Activated CD4-positive, alpha-beta T cell treated with anti-CD3 and anti-CD28 coated beads for 36 hours (primary cell): ENCODE results near the gene COPZ1. TPM values are rescaled to one million over a fixed set of nuclear protein-coding genes. Genes with fewer than 3 reads are reported as not detected.

ENCODE experiments used
- ATAC-seq: fragments of 200-7000 bp; cut with Tn5 transposase; one replicate; pipeline ENCODE4 v1.10.0; 2021; ENCODE audit warnings: mild to moderate bottlenecking, moderate library complexity
- CTCF ChIA-PET: fragments of 350-600 bp; sonication (Branson Sonifier 250); formaldehyde crosslinking; loops from one replicate; lab custom pipeline; 2021; ENCODE audit warnings: antibody characterized with exemption; lab: Charles Lee
- POLR2A ChIA-PET: fragments of 350-600 bp; sonication (Branson Sonifier 250); formaldehyde crosslinking; loops from one replicate; lab custom pipeline; 2021; ENCODE audit warnings: antibody characterized with exemption, inconsistent platforms; lab: Charles Lee
- DNase-seq: peaks from one replicate; pipeline ENCODE4 v3.0.0-alpha.2; 2020
- H3K27ac Mint-ChIP-seq: one replicate; pipeline ENCODE4 v1.8.0; 2021; ENCODE audit warnings: mixed read lengths
- H3K27me3 Mint-ChIP-seq: one replicate; pipeline ENCODE4 v1.8.0; 2021; ENCODE audit warnings: mixed read lengths
- H3K36me3 Mint-ChIP-seq: one replicate; pipeline ENCODE4 v1.8.0; 2021; ENCODE audit warnings: low read depth, mixed read lengths
- H3K4me1 Mint-ChIP-seq: one replicate; pipeline ENCODE4 v1.8.0; 2021; ENCODE audit warnings: mixed read lengths
- H3K4me3 Mint-ChIP-seq: one replicate; pipeline ENCODE4 v1.8.0; 2021; ENCODE audit warnings: mild to moderate bottlenecking, moderate library complexity, mixed read lengths
- H3K9me3 Mint-ChIP-seq: one replicate; pipeline ENCODE4 v1.8.0; 2021; ENCODE audit warnings: low read depth, mixed read lengths
- intact Hi-C, 2 experiments: fragments of 100-400 bp; cut with DNase I in 1 of 2; cut with micrococcal nuclease in 1 of 2; formaldehyde crosslinking; loops; one replicate each; pipeline versions ENCODE4 v1.14.2 to v1.15.1; 2022 to 2024; cut with DNase I, micrococcal nuclease
- microRNA-seq: library from miRNA; unstranded; fragments of <30 nt; microRNA quantifications from one replicate; pipeline ENCODE4 v1.2.0, GENCODE V29; 2021; ENCODE audit warnings: borderline replicate concordance
- total RNA-seq, 2 experiments: library from RNA; stranded (reverse); gene quantifications; one replicate each; pipeline ENCODE4 v1.2.3, GENCODE V29; 2021

The COPZ1 gene
- total RNA-seq, 2 experiments from 2014 or later = 95.2 to 98.7 TPM

DNA sequence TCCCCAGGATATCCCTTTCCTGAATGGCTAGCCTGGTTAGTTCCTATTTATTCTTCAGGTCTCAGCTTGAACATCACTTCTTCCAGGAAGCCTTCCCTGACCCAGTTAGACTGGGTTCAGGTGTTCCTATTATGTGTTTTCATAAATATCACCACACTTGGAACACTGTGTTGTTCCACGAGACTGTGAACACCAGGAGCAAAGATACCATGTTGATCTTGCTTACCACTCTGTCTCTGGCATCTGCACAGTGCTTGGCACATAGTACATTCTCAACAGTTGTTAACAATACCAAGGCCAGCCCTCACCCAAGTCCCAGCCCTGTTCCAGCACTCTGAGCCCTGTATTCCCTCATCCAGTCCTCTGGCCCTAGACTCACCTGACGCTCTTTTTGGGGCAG, 73.3 kb downstream of the COPZ1 start:
- H3K27ac Mint-ChIP-seq = no peak overlapping the region
- intact Hi-C loops = loop anchor here in 1 of 2 experiments (2.0 kb wide), 1 partner anchor 15 kb away; no protein-coding TSS in a partner anchor
- H3K9me3 Mint-ChIP-seq = no peaks in the 10 kb centered on the region
- ATAC-seq = no peak
- no peaks in the 10 kb centered on the region for H3K27me3 Mint-ChIP-seq
- ChIA-PET CTCF (interaction anchor here (0.9 to 12.3 kb wide), 9 partner anchors 16 to 182 kb away, joined by 3 to 638 read pairs (median 13); partner anchors contain the start of genes CBX5, HNRNPA1 and ITGA5), POLR2A (no interaction called here)
- no peak for DNase-seq
- peaks cover 13% of the 10 kb centered on the region for H3K4me1 Mint-ChIP-seq
- H3K36me3 Mint-ChIP-seq = peaks cover 58% of the 10 kb centered on the region
- H3K4me3 Mint-ChIP-seq = no peak overlapping the region

DNA sequence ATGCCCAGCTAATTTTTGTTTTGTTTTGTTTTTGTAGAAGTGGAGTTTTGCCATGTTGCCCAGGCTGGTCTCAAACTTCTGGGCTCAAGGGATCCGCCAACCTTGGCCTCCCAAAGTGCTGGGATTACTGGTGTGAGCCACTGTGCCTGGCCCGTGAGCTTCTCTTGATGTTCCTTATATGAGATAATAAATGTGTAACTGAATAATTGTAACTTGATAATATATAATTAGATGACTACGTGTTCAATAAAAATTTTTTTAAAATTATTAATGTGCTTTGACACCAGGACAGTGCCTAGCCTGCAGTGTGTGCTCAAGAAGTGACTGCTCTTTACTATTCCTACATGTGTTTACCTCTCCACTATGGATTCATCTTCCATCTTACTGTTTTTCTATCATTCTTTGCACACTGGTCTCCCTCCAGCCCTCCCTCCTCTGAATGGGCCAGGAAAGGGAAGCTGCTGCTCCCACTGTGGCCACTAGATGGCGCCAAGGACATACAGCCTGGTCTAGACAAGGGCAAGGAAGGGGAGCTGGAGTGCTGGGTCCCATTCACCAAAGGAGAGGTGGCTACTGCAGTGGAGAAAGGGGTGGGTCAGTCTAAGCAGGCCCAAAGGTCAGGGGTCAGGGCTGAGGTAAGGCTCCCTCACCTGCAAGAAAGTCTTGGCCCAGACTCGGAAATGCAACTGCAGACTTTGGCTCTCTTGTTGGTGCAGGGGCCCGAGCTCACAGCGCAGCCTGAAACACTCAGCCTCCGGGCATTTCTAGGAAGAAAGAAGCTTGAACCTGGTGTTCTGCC, 74.3 kb downstream of the COPZ1 start:
- peaks cover 6% of the 10 kb centered on the region for H3K4me1 Mint-ChIP-seq
- H3K9me3 Mint-ChIP-seq = no peaks in the 10 kb centered on the region
- H3K27ac Mint-ChIP-seq = no peak overlapping the region
- peak; percentile 92 for DNase-seq
- intact Hi-C loops = loop anchor here (1.0 to 2.0 kb wide), 2 partner anchors 14 to 40 kb away; no protein-coding TSS in a partner anchor
- ATAC-seq = peak; percentile 95
- H3K4me3 Mint-ChIP-seq = no peak overlapping the region
- POLR2A ChIA-PET = interaction anchor here (0.6 to 1.1 kb wide), 4 partner anchors 12 to 479 kb away, joined by 3 to 7 read pairs (median 4); no protein-coding TSS in a partner anchor
- no peaks in the 10 kb centered on the region for H3K27me3 Mint-ChIP-seq
- peaks cover 61% of the 10 kb centered on the region for H3K36me3 Mint-ChIP-seq
- CTCF ChIA-PET = interaction anchor here (0.5 to 12.3 kb wide), 51 partner anchors 8 to 656 kb away, joined by 3 to 638 read pairs (median 5); partner anchors contain the start of genes CBX5, COPZ1, GTSF1 and HNRNPA1

DNA sequence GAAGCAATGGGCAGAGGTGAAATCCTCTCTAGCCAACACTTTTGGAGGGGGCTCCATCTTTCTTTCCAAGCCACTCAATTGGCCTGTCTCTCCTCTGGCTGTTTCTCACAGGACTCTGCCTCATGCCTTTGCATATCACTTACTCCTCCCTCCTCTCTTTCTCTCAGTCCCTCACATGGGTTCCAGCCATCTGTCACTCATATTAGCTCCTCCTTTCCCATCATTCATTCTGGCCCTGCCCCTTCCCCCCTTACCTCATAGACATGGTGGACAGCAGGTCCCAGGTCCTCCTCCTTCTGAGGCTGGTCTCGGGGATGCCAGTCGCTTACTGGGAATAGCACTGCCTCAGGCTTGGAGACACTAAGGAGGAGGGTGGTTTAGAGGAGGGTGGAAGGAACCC, 76.2 kb downstream of the COPZ1 start:
- POLR2A ChIA-PET = interaction anchor here (1.6 kb wide), 1 partner anchor 8 kb away, joined by 3 read pairs; no protein-coding TSS in a partner anchor
- DNase-seq (no peak), ATAC-seq (no peak)
- intact Hi-C loops = no loop called here
- peaks cover 10% of the 10 kb centered on the region for H3K4me1 Mint-ChIP-seq
- no peak overlapping the region for H3K27ac Mint-ChIP-seq
- CTCF ChIA-PET = interaction anchor here (0.9 to 12.3 kb wide), 10 partner anchors 11 to 670 kb away, joined by 3 to 638 read pairs (median 6); partner anchors contain the start of gene ITGA5
- H3K4me3 Mint-ChIP-seq = no peak overlapping the region
- no peaks in the 10 kb centered on the region for H3K9me3 Mint-ChIP-seq
- no peaks in the 10 kb centered on the region for H3K27me3 Mint-ChIP-seq
- peaks cover 62% of the 10 kb centered on the region for H3K36me3 Mint-ChIP-seq

Small RNAs within 50 kb of the gene (microRNA-seq; reads per million reads assigned to microRNA genes)
- 169 reads per million, percentile 70 among the genes with 10 or more reads in this experiment for gene MIR148B

Other genes with a start within 250 kb of the COPZ1 start
- 10 to 100 TPM; 19.5 to 28.5 TPM for gene SMUG1, start 136.1 kb upstream of the COPZ1 start, total RNA-seq
- 100 to 1,000 TPM; 140 to 146 TPM for gene CBX5, start 45.0 kb upstream of the COPZ1 start, total RNA-seq
- 1,000 to 10,000 TPM; 1,642 to 2,308 TPM for gene HNRNPA1, start 44.4 kb upstream of the COPZ1 start, total RNA-seq
- gene NFE2, start 24.1 kb upstream of the COPZ1 start, total RNA-seq = not detected
- gene GPR84, start 39.4 kb downstream of the COPZ1 start, total RNA-seq = 1 to 10 TPM in 1 of 2 experiments, under 1 TPM in 1; 0.98 to 1.7 TPM
- under 1 TPM; 0.73 to 0.74 TPM for gene ZNF385A, start 59.6 kb downstream of the COPZ1 start, total RNA-seq
- 10 to 100 TPM; 38.6 to 58.0 TPM for gene ITGA5, start 94.1 kb downstream of the COPZ1 start, total RNA-seq
- gene GTSF1, start 148.5 kb downstream of the COPZ1 start, total RNA-seq = 1 to 10 TPM; 6.8 to 7.2 TPM
- 100 to 1,000 TPM; 131 to 174 TPM for gene NCKAP1L, start 172.6 kb downstream of the COPZ1 start, total RNA-seq
- gene PDE1B, start 224.5 kb downstream of the COPZ1 start, total RNA-seq = 10 to 100 TPM; 24.3 to 25.8 TPM